IPS-20b (cell line): Measurements from ENCODE around the gene LETM1.

Experiments used
- H3K27ac ChIP-seq: one replicate; pipeline ENCODE4 v1.5.1; 2013; ENCODE audit warnings: low read length
- H3K27me3 ChIP-seq: 2 replicates; pipeline ENCODE4 v1.6.1; 2013; ENCODE audit warnings: mild to moderate bottlenecking, low read length, inconsistent platforms; ENCODE audit not compliant: insufficient read depth
- H3K36me3 ChIP-seq: 2 replicates; pipeline ENCODE4 v1.6.1; 2013; ENCODE audit warnings: low read depth, mild to moderate bottlenecking, inconsistent platforms, low read length, moderate library complexity; ENCODE audit not compliant: insufficient read depth
- H3K4me1 ChIP-seq: 2 replicates; pipeline ENCODE4 v1.6.1; 2013; ENCODE audit warnings: mild to moderate bottlenecking, control low read depth, inconsistent platforms, low read length, moderate library complexity; ENCODE audit not compliant: insufficient read depth
- H3K4me3 ChIP-seq: 2 replicates; pipeline ENCODE4 v1.5.1; 2013; ENCODE audit warnings: mild to moderate bottlenecking, low read length, inconsistent platforms
- H3K9ac ChIP-seq: 2 replicates; pipeline ENCODE4 v1.6.1; 2013; ENCODE audit warnings: low read depth, mild to moderate bottlenecking, inconsistent platforms, low read length, moderate library complexity
- H3K9me3 ChIP-seq: 2 replicates; pipeline ENCODE4 v1.6.1; 2013; ENCODE audit warnings: mild to moderate bottlenecking, low read depth, low read length, inconsistent platforms; ENCODE audit not compliant: insufficient read depth

The LETM1 gene

GRCh38 chr4:1766106-1767060 is 89.6 kb downstream of the LETM1 start:
- no peaks in the 10 kb centered on the region; the same call in 1 of the 2 replicates for H3K4me1 ChIP-seq
- H3K27me3 ChIP-seq, result peaks cover 26% of the 10 kb centered on the region; the same call in 1 of the 2 replicates
- peak overlapping the region; percentile 30; the same call in 1 of the 2 replicates for H3K4me3 ChIP-seq
- no peak overlapping the region for H3K9ac ChIP-seq
- no peak overlapping the region for H3K27ac ChIP-seq
- no peaks in the 10 kb centered on the region for H3K36me3 ChIP-seq
- H3K9me3 ChIP-seq, result no peaks in the 10 kb centered on the region

- no peak overlapping the region for H3K4me3 ChIP-seq
- H3K9me3 ChIP-seq, result no peaks in the 10 kb centered on the region
- H3K9ac ChIP-seq, result no peak overlapping the region
- H3K36me3 ChIP-seq, result no peaks in the 10 kb centered on the region
- H3K27me3 ChIP-seq, result peaks cover 26% of the 10 kb centered on the region; the same call in 1 of the 2 replicates
- H3K27ac ChIP-seq, result no peak overlapping the region
- no peaks in the 10 kb centered on the region; the same call in 1 of the 2 replicates for H3K4me1 ChIP-seq
Observed at GRCh38 chr4:1765409-1766072, 90.4 kb downstream of the LETM1 start.

GRCh38 chr4:1764670-1765069 is 91.3 kb downstream of the LETM1 start:
- Histone ChIP-seq H3K4me1 (no peaks in the 10 kb centered on the region; the same call in 1 of the 2 replicates), H3K9ac (no peak overlapping the region), H3K27ac (no peak overlapping the region), H3K36me3 (no peaks in the 10 kb centered on the region), H3K27me3 (peaks cover 22% of the 10 kb centered on the region; the same call in 1 of the 2 replicates), H3K9me3 (no peaks in the 10 kb centered on the region), H3K4me3 (no peak overlapping the region)

GRCh38 chr4:1763550-1764080 is 92.3 kb downstream of the LETM1 start:
- peaks cover 12% of the 10 kb centered on the region; the same call in 1 of the 2 replicates for H3K27me3 ChIP-seq
- no peaks in the 10 kb centered on the region for H3K36me3 ChIP-seq
- no peaks in the 10 kb centered on the region; the same call in 1 of the 2 replicates for H3K4me1 ChIP-seq
- H3K9ac ChIP-seq, result no peak overlapping the region
- no peak overlapping the region for H3K4me3 ChIP-seq
- H3K27ac ChIP-seq, result no peak overlapping the region
- no peaks in the 10 kb centered on the region for H3K9me3 ChIP-seq

GRCh38 chr4:1763070-1763549 is 92.8 kb downstream of the LETM1 start:
- no peaks in the 10 kb centered on the region for H3K9me3 ChIP-seq
- H3K27me3 ChIP-seq, result peaks cover 8% of the 10 kb centered on the region; the same call in 1 of the 2 replicates
- H3K27ac ChIP-seq, result no peak overlapping the region
- H3K36me3 ChIP-seq, result no peaks in the 10 kb centered on the region
- H3K4me1 ChIP-seq, result no peaks in the 10 kb centered on the region; the same call in 1 of the 2 replicates
- no peak overlapping the region for H3K9ac ChIP-seq
- no peak overlapping the region for H3K4me3 ChIP-seq

- Histone ChIP-seq H3K9ac (no peak overlapping the region), H3K9me3 (no peaks in the 10 kb centered on the region), H3K4me1 (no peaks in the 10 kb centered on the region), H3K4me3 (no peak overlapping the region), H3K36me3 (no peaks in the 10 kb centered on the region), H3K27me3 (peaks cover 7% of the 10 kb centered on the region; the same call in 1 of the 2 replicates), H3K27ac (no peak overlapping the region)
Observed at GRCh38 chr4:1762264-1763010, 93.5 kb downstream of the LETM1 start.
